HG03460 (cell line): ENCODE measurements around the gene TNK1.
A peak's percentile ranks its signal among the peaks of the same experiment; 100 is the strongest.

Experiments used
- ATAC-seq: cut with Tn5 transposase; IDR thresholded peaks from one replicate; pipeline ENCODE4 v1.9.1; 2021; ENCODE audit not compliant: unreplicated experiment

Gene TNK1

DNA sequence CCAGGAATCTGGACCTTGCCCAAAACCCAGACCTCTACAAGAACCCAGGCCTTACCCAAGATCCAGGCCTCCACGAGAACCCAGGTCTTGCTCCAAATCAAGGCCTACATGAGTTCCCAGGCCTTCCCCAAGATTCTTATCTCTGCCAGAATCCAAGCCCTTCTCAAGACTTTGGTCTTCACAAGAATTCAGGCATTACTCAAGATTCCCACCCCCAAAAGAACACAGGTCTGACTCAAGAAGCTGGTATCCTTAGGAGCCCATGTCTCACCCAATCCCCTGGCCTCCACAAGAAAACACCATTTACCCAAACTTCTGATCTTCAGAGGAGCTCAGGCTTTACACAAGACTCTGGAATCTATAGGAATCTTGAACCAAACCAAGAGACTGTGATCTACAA lies 50.3 kb downstream of the TNK1 start:
- ATAC-seq: no peak

DNA sequence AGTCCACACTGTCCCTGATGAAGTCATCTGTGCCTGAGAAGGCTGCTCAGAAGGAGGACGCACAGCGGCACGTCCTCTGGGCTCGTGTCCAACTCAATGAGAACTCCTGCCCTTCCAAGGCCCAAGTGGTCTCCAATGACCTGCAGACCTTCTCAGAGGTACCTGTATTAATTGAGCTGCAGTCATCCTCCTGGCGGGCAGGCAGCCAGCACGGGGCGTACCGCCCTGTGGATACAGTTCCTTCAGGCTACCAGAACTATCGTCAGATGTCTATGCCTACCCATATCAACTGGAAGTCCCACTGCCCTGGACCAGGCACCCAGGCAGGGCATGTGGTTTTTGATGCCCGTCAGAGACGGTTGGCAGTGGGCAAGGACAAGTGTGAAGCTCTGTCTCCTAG lies 51.4 kb downstream of the TNK1 start:
- ATAC-seq: no peak

DNA sequence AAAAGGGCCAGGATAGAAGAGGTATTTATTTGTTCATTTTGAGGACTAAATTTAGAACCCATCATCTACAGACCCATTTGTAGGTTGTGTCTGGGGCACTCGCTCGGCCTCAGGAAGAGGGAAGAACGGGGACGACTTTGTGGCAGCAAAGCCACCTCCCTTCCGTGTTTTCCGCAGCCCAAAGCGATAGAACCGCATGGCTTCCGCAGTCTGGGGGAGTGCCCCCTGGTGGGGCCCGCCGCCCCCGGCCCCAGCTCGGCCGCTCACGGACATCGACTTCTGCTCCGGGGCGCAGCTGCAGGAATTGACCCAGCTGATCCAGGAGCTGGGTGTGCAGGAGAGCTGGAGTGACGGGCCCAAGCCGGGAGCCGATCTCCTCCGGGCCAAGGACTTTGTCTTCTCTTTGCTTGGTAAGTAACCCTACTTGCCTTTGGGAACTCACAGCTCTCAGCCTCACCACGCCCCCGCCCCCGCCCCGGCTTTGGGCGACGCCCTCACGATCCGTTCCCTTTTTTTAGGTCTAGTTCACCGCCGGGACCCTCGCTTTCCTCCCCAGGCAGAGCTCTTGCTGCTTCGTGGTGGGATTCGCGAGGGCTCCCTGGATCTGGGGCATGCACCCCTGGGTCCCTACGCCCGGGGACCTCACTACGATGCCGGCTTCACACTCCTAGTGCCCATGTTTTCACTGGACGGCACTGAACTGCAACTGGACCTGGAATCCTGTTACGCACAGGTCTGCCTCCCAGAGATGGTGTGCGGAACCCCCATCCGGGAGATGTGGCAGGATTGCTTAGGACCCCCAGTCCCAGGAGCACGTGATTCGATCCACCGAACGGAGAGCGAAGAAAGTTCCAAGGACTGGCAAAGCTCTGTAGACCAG lies 55.0 kb downstream of the TNK1 start:
- ATAC-seq: peak; percentile 31

DNA sequence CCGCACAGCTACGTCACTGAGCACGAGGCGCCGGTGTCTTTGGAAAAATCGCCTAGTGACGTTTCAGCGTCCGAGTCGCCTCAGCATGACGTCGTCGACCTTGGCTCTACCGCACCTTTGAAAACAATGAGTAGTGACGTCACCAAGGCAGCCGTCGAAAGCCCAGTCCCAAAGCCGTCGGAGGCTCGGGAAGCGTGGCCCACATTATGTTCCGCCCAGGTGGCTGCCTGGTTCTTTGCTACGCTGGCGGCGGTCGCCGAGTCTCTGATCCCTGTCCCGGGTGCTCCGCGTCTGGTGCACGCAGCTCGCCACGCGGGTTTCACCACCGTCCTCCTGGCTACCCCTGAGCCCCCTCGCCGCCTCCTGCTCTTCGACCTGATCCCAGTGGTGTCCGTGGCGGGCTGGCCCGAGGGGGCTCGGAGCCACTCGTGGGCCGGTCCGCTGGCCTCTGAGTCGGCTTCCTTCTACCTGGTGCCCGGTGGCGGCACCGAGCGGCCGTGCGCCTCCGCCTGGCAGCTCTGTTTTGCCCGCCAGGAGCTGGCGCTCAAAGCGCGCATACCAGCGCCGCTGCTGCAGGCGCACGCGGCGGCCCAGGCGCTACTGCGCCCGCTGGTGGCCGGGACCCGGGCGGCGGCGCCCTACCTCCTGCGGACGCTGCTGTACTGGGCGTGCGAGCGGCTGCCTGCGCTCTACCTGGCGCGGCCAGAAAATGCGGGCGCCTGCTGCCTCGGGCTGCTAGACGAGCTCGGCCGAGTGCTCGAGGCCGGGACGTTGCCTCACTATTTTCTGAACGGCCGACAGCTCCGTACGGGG lies 55.9 kb downstream of the TNK1 start:
- no peak for ATAC-seq

DNA sequence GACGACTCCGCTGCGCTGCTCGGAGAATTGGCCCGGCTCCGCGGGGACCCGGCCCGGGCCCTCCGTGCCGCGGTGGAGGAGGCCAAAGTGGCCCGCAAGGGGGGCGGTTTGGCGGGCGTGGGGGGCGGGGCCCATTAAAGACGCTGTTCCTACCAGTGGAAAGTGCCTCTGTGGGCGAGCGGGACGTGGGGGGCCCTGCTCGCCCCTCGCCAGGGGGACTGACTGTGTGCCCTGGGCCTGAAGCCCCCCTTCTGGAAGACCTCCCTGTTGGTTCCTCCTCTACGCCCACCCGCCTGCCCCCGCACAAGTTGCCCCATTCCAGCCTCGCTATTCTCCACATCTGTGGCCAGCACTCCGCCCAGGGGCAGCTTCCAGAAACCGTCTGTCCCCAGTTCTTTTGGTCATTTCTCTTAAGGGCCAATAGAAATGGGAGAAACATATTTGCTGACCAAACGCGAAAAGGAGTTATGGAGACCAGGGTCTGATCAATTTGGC lies 56.5 kb downstream of the TNK1 start:
- ATAC-seq: no peak

DNA sequence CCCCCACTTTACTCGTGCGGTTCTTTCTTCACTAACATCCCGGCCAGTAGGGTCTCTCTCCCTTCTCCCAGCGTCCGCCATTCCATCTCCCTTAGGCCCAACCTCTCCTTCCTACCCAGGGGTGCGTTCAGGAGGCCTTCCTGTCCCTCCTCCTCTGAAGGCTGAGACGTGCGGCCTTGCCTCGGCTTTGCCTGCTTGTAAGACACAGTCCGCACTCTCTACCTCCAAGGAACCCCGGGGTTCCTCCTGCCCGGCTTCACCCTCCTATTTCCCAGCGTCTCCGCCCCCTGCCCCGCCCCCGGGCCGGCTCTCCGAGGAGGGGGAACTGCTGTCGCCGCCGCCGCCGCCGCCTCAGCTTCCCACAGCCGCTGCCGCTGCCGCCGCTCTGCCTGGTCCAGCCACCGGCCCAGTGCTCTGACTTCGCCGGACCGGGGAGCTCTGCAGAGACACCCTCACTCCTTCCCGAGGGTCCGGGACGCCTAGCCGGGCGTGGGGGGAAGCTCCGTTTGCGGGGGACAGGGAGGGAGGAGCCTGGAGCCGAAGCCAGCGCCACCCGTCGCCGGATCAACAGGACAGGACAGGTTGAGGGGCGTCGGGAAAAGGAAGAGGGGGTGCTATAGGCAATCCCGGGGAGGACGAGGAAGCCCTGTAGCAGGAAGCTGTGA lies 57.2 kb downstream of the TNK1 start:
- no peak for ATAC-seq

DNA sequence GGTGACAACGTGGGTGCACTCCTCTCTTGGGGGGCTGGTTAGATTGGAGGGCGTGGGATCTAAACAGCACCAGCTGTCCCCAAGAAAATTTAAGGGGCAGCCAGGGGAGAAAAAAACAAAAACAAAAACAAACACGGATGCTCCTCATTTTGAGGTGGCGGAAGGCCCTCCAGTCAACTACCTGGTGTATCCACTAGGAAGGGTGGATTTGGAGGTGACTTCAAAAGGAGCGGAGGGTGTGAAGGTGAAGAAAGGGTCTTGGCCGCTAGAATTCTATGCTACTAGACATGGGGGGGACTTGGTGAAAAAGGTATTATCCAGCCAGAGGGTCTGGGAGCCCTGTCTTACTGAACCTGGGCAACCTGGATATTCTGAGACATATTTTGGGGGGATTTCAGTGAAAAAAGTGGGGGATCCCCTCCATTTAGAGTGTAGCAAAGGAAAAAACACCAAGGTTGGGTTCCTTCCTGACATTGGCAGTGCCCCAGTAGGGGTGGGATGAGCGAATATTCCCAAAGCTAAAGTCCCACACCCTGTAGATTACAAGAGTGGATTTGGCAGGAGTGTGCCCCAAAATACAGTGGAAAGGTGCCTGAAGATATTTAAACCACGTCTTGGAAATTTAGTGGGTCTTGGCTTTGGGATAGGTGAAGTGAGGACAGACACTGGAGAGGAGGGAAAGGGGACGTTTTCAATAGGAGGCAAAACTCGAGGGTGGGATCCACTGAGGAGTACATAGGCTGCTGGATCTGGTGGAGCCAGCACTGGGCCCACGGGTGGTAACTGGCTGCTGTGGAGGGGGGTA lies 58.0 kb downstream of the TNK1 start:
- no peak for ATAC-seq
